Heart right ventricle (tissue), 16 donors: ENCODE measurements around the gene LILRA6. TPM values are rescaled to one million over a fixed set of nuclear protein-coding genes. Genes with fewer than 3 reads are reported as not detected.

Experiments used
- ATAC-seq, 8 donors: fragments of 200-7000 bp; cut with Tn5 transposase; one replicate each; pipeline ENCODE4 v1.9.1; 2020; ENCODE audit warnings: mild to moderate bottlenecking in 8 of 8, moderate library complexity in 8 of 8, moderate number of reproducible peaks in 1 of 8
- DNase-seq, 2 donors: peaks; one replicate each; pipeline ENCODE4 v3.0.0-alpha.2; 2020
- H3K27ac ChIP-seq, 10 donors: fragments of 200-600 bp; sonication (generic) in 2 of 10; one replicate each; pipeline versions ENCODE4 v1.5.0 to v1.8.0; 2020 to 2022; ENCODE audit warnings: mild to moderate bottlenecking in 3 of 10
- H3K27me3 ChIP-seq, 7 donors: fragments of 200-600 bp; one replicate each; pipeline ENCODE4 v1.8.0; 2021 to 2022; ENCODE audit warnings: mild to moderate bottlenecking in 2 of 7
- H3K36me3 ChIP-seq, 9 donors: fragments of 200-600 bp; sonication (generic) in 1 of 9; one replicate each; pipeline versions ENCODE4 v1.5.0 to v1.8.0; 2020 to 2022; ENCODE audit warnings: mild to moderate bottlenecking in 2 of 9
- H3K4me1 ChIP-seq, 9 donors: fragments of 200-600 bp; sonication (generic) in 1 of 9; one replicate each; pipeline versions ENCODE4 v1.5.0 to v1.8.0; 2020 to 2022; ENCODE audit warnings: mild to moderate bottlenecking in 4 of 9
- H3K4me3 ChIP-seq, 10 donors: fragments of 200-600 bp; sonication (generic) in 2 of 10; one replicate each; pipeline versions ENCODE4 v1.5.0 to v1.8.0; 2020 to 2022; ENCODE audit warnings: mild to moderate bottlenecking in 7 of 10, moderate library complexity in 2 of 10
- H3K9me3 ChIP-seq, 11 donors: fragments of 200-600 bp in 10 of 11; sonication (generic) in 2 of 11; one replicate each; pipeline versions ENCODE4 v1.5.0 to v1.8.0; 2013 to 2022; ENCODE audit warnings: mild to moderate bottlenecking in 2 of 11, control low read depth in 1 of 11, moderate library complexity in 1 of 11
- CTCF ChIP-seq, 9 donors: fragments of 200-600 bp; sonication (generic) in 2 of 9; IDR thresholded peaks; one replicate each; pipeline versions ENCODE4 v1.5.0 to v1.8.0; 2021 to 2022; ENCODE audit warnings: antibody characterized with exemption in 9 of 9, mild to moderate bottlenecking in 5 of 9, moderate library complexity in 1 of 9
- WGBS, 2 donors: extraction: QIAGEN DNeasy Blood & Tissue Kit; methylation state at CpG; one replicate each; pipeline ENCODE4 v1.1.7; 2013; ENCODE audit warnings: inconsistent platforms in 1 of 2; 5-methylcytosine and 5-hydroxymethylcytosine counted together
- intact Hi-C, 10 donors: fragments of 100-400 bp; cut with DNase I; formaldehyde crosslinking; loops; one replicate each; pipeline versions ENCODE4 v1.11.1 to v1.14.2; 2022
- polyA plus RNA-seq, 2 donors: library from polyadenylated mRNA; stranded (reverse); fragments of 200-250 nt; gene quantifications; one replicate each; pipeline ENCODE4 v1.2.3, GENCODE V29; 2013
- total RNA-seq, 10 donors: library from RNA; stranded (reverse); fragmentation: NEBNext Ultra II Directional in 3 of 10; extraction: Animal tissue kit (Norgen Biotek cat#: 25700) in 3 of 10; gene quantifications; one replicate each; pipeline versions ENCODE4 v1.2.1 to v1.2.4, GENCODE V29; 2021 to 2023
- donor health status: Arrhythmogenic right ventricular cardiomyopathy.
- donor health status: ischemic (EF 13 %, LVEDD 7.1; RV severe dilation, severe dysfunction).
- donor health status: healthy with polysubstance abuse.
- donor health status: DM: no; HTN: yes; CAD: no.
- donor health status: DM: no; HTN: no; CAD: no.
- donor health status: ischemic (EF 25% LVEDD 6.9; RV normal size, moderate dysfunction).
- donor health status: ischemic (EF 25% LVEDD 5.7; RV mildly dilated, moderate dysfunction).
- donor health status: healthy.
- donor health status: DM: yes; HTN: yes; CAD: no.
- donor health status: Ischemic cardiomyopathy.
- donor health status: ischemic (EF 35%, LVEDD 5.7; RV mildly dilated, moderate dysfunction).
- donor health status: nonischemic (EF 11% LVEDD 7.7; RV severe dilation, severe dysfunction).
- donor health status: DM: yes; HTN: yes; CAD: no.
- donor health status: PGD.
- donor health status: ischemic (EF 29% LVEDD 5.4; RV normal size, mild dysfunction).
- donor health status: nonischemic (EF 23%, LVEDD 6.1; RV moderate dilation, normal function).

LILRA6 gene
- total and polyA plus RNA-seq, 12 donors: 0.48 to 9.4 (median 1.3) TPM; not detected in 1

GRCh38 chr19:54193011-54193410 lies 49.6 kb downstream of the LILRA6 start:
- Histone ChIP-seq H3K27me3 (no peaks in the 10 kb centered on the region), H3K27ac (no peak overlapping the region), H3K9me3 (no peaks in the 10 kb centered on the region), H3K4me1 (peaks cover 10 to 25% (median 21%) of the 10 kb centered on the region in 9 donors), H3K4me3 (no peak overlapping the region), H3K36me3 (peaks cover 0 to 37% (median 8%) of the 10 kb centered on the region in 9 donors)
- DNase-seq: no peak
- intact Hi-C loops: no loop called here
- WGBS, 2 donors: 95 to 97% methylated on average over 11 of the region's 11 CpGs
- no peak for TF ChIP-seq CTCF (IDR thresholded peaks at IDR 0.05)
- no peak for ATAC-seq

- ATAC-seq (no peak), DNase-seq (no peak)
- H3K27me3 ChIP-seq: no peaks in the 10 kb centered on the region
- peak overlapping the region; percentile 77 to 95 (median 86) for H3K4me3 ChIP-seq
- WGBS, 2 donors: 67% methylated on average over 19 of the region's 19 CpGs
- no peaks in the 10 kb centered on the region for H3K9me3 ChIP-seq
- H3K27ac ChIP-seq: peak overlapping the region; percentile 92 to 100 (median 96)
- intact Hi-C loops: loop anchor here in 3 of 10 donors (1.0 kb wide), 2 partner anchors 7 to 8 kb away; partner anchors contain the start of gene RPS9 (in 2 of the 3)
- TF ChIP-seq CTCF (IDR thresholded peaks at IDR 0.05): no peak
- H3K4me1 ChIP-seq: peaks cover 10 to 30% (median 22%) of the 10 kb centered on the region in 9 donors
- H3K36me3 ChIP-seq: peaks cover 0 to 43% (median 8%) of the 10 kb centered on the region in 9 donors
Observed at GRCh38 chr19:54191811-54192453, 50.7 kb downstream of the LILRA6 start.

- TF ChIP-seq CTCF (IDR thresholded peaks at IDR 0.05): no peak
- Histone ChIP-seq H3K4me3 (peak within 1 kb of the TSS; percentile 77 to 95 (median 86)), H3K9me3 (no peaks in the 10 kb centered on the region), H3K27me3 (no peaks in the 10 kb centered on the region), H3K4me1 (peaks cover 10 to 30% (median 22%) of the 10 kb centered on the region in 9 donors), H3K27ac (peak within 1 kb of the TSS; percentile 92 to 100 (median 96)), H3K36me3 (peaks cover 0 to 47% (median 8%) of the 10 kb centered on the region in 9 donors)
- intact Hi-C loops: loop anchor here in 3 of 10 donors (1.0 kb wide), 2 partner anchors 8 to 9 kb away; partner anchors contain the start of gene RPS9 (in 2 of the 3)
- peak; percentile 28 to 59 (median 42) for ATAC-seq
- DNase-seq: peak in 1 of 2 donors; percentile 90
- 1 to 2% methylated on average over 69 to 77 of the region's 77 CpGs for WGBS, 2 donors
Observed at GRCh38 chr19:54191011-54191810, 51.4 kb downstream of the LILRA6 start, which contains the start of gene TSEN34. TSS of gene TSEN34 (plus strand) at chr19:54191308. CDS start at chr19:54191365, 57 bp downstream.

- H3K27me3 ChIP-seq: no peaks in the 10 kb centered on the region
- 0 to 1% methylated on average over 56 of the region's 56 CpGs for WGBS, 2 donors
Observed at GRCh38 chr19:54190503-54191010, 52.0 kb downstream of the LILRA6 start.

More at GRCh38 chr19:54190503-54191010, 52.0 kb downstream of the LILRA6 start:
- Histone ChIP-seq H3K9me3 (no peaks in the 10 kb centered on the region), H3K27ac (peak overlapping the region; percentile 92 to 100 (median 96)), H3K4me3 (peak overlapping the region; percentile 77 to 95 (median 86)), H3K36me3 (peaks cover 0 to 50% (median 8%) of the 10 kb centered on the region in 9 donors), H3K4me1 (peaks cover 10 to 30% (median 22%) of the 10 kb centered on the region in 9 donors)
- no peak for TF ChIP-seq CTCF (IDR thresholded peaks at IDR 0.05)
- ATAC-seq: peak; percentile 78 to 89 (median 82)
- intact Hi-C loops: loop anchor here in 3 of 10 donors (1.0 kb wide), 2 partner anchors 9 to 10 kb away; partner anchors contain the start of gene RPS9 (in 2 of the 3)
- peak; percentile 99 to 100 for DNase-seq
